HL-60 (cell line): ENCODE results near the gene TLK2.
"Not testable (repeated sequence)": the region's sequence is repeated elsewhere in the genome, so short reads cannot be mapped to it uniquely, and the experiment has no call there.

Source experiments
- DNase-seq, 2 experiments: peaks; one replicate each; pipeline ENCODE4 v3.0.0-alpha.2; 2010 to 2020; ENCODE audit warnings: low read depth in 1 of 2, low spot score in 1 of 2
- H3K27ac ChIP-seq: fragments of 250-450 bp; sonication (Bioruptor Pico); replicated peaks from 2 replicates; pipeline ENCODE4 v1.5.1; 2020; ENCODE audit warnings: mild to moderate bottlenecking, moderate library complexity
- H3K27me3 ChIP-seq: fragments of 250-450 bp; sonication (Bioruptor Pico); 2 replicates; pipeline ENCODE4 v1.5.1; 2021; ENCODE audit warnings: mild to moderate bottlenecking, moderate library complexity; ENCODE audit not compliant: insufficient read depth, poor library complexity, severe bottlenecking
- H3K4me3 ChIP-seq: replicated peaks from 2 replicates; pipeline ENCODE4 v1.5.1; 2011; ENCODE audit warnings: mild to moderate bottlenecking, control low read depth, low read length; ENCODE audit not compliant: insufficient read depth
- CTCF ChIP-seq: IDR thresholded peaks from one replicate; pipeline ENCODE4 v1.5.1; 2011; ENCODE audit warnings: low read length, control low read depth, inconsistent platforms; ENCODE audit not compliant: insufficient read depth
- GABPA ChIP-seq: IDR thresholded peaks from 2 replicates; pipeline ENCODE4 v1.6.1; 2012; ENCODE audit warnings: low read depth
- POLR2AphosphoS5 ChIP-seq: IDR thresholded peaks from 2 replicates; pipeline ENCODE4 v1.6.1; 2012; ENCODE audit warnings: low read depth
- REST ChIP-seq: IDR thresholded peaks from 2 replicates; pipeline ENCODE4 v1.6.1; 2012; ENCODE audit warnings: low read depth; ENCODE audit not compliant: insufficient replicate concordance
- SPI1 ChIP-seq: IDR thresholded peaks from 2 replicates; pipeline ENCODE4 v1.6.1; 2012; ENCODE audit warnings: low read depth, mild to moderate bottlenecking, borderline replicate concordance

The TLK2 gene

GRCh38 chr17:62530936-62531335 is 52.3 kb downstream of the TLK2 start:
- not testable (repeated sequence) for H3K4me3 ChIP-seq, DNase-seq, H3K27ac ChIP-seq, H3K27me3 ChIP-seq

DNA sequence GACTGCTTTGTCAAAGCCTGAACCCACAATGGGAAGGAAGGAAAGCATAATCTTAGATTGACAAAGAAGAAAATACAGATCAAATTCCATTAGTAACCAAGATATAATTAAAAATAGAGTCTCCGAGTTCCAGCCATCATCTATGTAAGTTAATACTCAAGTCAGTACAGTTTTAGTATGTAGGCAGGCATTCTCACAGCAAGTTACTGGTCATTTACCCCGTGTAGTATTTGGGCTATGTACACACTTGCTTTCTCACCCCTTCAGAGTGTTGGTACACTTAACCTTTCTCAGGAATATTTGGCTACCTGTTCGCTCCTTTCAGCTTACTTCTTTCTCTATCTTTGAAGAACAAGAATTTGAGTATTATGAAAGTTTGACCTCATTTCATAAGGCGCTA is 57.9 kb downstream of the TLK2 start:
- not testable (repeated sequence) for H3K27me3 ChIP-seq, DNase-seq, H3K4me3 ChIP-seq, H3K27ac ChIP-seq

DNA sequence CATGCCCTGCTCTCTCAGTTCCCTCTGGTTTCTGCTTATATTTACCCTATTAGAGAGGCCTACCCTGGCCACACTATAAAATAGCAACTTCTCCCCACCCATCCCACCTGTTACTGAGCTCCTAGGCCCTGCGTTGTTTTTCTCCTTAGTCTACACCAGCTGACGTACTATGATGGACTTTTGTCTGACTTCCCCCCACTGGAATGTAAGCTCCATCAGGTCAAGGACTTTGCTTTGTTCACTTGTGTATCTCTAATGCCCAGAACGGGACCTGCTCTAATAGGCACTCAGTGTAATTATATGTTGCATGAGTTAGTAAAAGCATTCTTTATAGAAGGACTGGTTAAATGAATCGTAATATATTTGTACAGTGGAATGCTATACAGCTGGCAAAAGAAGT is 62.4 kb downstream of the TLK2 start:
- not testable (repeated sequence) for DNase-seq, H3K27me3 ChIP-seq, H3K4me3 ChIP-seq, H3K27ac ChIP-seq

- H3K27me3 ChIP-seq, DNase-seq, H3K27ac ChIP-seq, H3K4me3 ChIP-seq: not testable (repeated sequence)
Measured at GRCh38 chr17:62543278-62543775, 64.7 kb downstream of the TLK2 start.

DNA sequence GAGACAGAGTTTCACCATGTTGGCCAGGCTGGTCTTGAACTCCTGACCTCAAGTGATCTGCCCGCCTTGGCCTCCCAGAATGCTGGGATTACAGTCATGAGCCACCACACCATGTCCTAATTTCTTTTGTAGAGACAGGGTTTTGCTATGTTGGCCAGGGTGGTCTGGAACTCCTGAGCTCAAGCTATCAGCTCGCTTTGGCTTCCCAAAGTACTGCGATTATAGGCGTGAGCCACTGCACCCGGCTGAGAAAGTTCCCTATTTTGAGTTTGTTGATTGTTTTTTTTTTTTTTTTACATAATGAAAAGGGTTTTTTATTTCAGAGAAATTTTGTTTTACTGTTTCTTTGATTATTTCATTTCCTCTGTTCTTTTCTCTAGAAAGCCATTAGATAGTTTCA is 67.4 kb downstream of the TLK2 start:
- not testable (repeated sequence) for H3K27me3 ChIP-seq, DNase-seq, H3K27ac ChIP-seq, H3K4me3 ChIP-seq

- not testable (repeated sequence) for H3K27ac ChIP-seq, H3K4me3 ChIP-seq, H3K27me3 ChIP-seq
- peak; percentile 15 to 61 for DNase-seq
Measured at GRCh38 chr17:62552851-62553659, 74.4 kb downstream of the TLK2 start.

DNA sequence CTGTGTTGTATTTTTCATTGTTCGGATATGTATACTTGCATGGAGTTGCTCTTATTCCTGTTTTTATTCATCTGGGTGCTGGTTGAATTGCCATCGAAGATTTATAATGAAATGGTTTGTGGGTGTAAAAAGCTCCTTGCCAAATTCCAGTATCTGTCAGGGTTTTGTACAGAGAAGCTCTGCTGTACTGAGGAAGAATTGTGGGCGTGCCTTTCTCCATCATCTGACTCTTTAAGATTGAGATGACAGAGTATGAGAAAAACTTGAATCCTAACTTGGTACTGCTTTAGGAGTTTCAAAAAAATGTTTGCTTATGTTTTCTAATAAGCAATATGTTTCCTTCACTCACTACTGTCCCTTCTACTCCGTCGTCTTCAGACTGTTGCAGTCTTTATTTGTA is 78.9 kb downstream of the TLK2 start:
- DNase-seq, H3K4me3 ChIP-seq, H3K27ac ChIP-seq, H3K27me3 ChIP-seq: not testable (repeated sequence)

DNA sequence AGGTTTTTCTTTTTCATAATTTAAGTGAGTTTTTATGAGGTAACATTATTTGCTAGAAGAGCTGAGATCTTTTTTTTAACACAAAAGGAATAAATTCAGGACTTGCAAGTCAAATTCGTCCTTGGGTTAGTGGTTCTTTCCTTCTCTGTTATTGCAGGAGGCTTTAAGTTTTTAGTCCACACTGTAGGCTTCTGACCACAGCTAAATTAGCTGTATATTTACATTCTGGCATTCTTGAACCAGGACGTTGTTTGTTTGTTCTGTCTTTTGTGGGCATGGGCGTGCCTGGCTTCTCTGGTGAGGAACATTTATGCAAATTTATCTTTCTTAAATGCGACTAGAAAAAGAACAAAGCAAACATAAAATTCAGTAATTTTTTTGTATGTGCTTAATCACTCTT is 80.3 kb downstream of the TLK2 start:
- not testable (repeated sequence) for H3K4me3 ChIP-seq, DNase-seq, H3K27me3 ChIP-seq, H3K27ac ChIP-seq

DNA sequence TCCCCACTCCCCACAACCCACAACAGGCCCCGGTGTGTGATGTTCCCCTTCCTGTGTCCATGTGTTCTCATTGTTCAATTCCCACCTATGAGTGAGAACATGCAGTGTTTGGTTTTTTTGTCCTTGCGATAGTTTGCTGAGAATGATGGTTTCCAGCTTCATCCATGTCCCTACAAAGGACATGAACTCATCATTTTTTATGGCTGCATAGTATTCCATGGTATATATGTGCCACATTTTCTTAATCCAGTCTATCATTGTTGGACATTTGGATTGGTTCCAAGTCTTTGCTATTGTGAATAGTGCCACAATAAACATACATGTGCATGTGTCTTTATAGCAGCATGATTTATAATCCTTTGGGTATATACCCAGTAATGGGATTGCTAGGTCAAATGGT is 82.3 kb downstream of the TLK2 start:
- H3K27me3 ChIP-seq, DNase-seq, H3K27ac ChIP-seq, H3K4me3 ChIP-seq: not testable (repeated sequence)

DNA sequence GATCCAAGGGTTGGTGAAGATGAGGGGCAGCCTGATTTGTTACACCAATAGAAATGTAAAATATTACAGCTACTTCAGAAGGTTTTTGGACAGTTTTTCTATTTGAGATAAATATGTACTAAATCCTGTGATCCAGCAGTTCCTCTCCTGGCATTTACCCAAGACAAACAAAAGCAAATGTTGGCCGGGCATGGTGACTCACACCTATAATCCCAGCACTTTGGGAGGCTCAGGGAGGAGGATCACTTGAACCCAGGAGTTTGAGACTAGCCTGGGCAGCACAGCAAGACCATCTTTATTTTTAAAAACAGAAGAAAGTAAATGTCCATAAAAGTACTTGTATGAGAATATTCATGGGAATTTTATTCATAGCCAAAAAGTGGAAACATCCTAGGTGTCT is 84.0 kb downstream of the TLK2 start:
- no peak overlapping the region for H3K27ac ChIP-seq
- no peaks in the 10 kb centered on the region for H3K27me3 ChIP-seq
- DNase-seq = no peak
- H3K4me3 ChIP-seq = no peak overlapping the region
- TF ChIP-seq REST (no peak), GABPA (no peak), SPI1 (no peak), POLR2AphosphoS5 (no peak), CTCF (no peak)
